ENCODE data around the gene TMEM164.

TMEM164 gene

DNA sequence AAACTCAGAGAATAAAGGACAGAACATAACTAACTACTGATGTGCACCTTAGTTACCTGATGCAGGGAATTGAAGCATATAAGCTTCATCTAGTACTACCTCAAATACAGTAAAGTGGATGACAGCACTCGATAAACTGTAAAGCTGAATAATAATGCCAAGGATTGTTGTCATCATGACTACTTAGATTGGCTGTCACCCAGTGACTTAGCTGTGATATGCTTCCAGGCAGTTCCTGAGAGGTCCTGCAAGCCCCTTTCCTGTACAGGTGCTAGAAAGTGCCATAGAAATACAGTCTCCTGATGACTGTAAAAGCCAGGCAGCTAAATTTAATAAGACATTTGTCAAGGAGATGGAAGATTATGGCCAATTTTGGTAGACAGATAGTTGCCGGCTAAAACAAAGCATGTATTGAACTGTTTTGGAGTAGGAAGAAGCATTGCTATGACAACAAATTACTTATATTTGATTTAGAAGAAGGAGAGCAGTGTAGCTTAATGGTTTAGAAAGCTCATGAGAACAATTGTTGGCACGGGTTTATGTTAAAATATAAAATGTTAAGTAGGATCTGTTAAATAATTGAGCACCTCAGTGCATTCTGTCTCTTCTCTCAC is 29.7 kb downstream of the TMEM164 start:
- H3K27me3 ChIP-seq (ENCODE audit: insufficient read depth, poor library complexity, severe bottlenecking) = no peaks in the 10 kb centered on the region
- no peak for DNase-seq (ENCODE audit: low read depth in 1 of 2, low spot score in 1 of 2)
- TF ChIP-seq, protein P1, sequence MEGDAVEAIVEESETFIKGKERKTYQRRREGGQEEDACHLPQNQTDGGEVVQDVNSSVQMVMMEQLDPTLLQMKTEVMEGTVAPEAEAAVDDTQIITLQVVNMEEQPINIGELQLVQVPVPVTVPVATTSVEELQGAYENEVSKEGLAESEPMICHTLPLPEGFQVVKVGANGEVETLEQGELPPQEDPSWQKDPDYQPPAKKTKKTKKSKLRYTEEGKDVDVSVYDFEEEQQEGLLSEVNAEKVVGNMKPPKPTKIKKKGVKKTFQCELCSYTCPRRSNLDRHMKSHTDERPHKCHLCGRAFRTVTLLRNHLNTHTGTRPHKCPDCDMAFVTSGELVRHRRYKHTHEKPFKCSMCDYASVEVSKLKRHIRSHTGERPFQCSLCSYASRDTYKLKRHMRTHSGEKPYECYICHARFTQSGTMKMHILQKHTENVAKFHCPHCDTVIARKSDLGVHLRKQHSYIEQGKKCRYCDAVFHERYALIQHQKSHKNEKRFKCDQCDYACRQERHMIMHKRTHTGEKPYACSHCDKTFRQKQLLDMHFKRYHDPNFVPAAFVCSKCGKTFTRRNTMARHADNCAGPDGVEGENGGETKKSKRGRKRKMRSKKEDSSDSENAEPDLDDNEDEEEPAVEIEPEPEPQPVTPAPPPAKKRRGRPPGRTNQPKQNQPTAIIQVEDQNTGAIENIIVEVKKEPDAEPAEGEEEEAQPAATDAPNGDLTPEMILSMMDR (IDR thresholded peaks at IDR 0.05; ENCODE audit: insufficient read depth, low read length) = no peak

DNA sequence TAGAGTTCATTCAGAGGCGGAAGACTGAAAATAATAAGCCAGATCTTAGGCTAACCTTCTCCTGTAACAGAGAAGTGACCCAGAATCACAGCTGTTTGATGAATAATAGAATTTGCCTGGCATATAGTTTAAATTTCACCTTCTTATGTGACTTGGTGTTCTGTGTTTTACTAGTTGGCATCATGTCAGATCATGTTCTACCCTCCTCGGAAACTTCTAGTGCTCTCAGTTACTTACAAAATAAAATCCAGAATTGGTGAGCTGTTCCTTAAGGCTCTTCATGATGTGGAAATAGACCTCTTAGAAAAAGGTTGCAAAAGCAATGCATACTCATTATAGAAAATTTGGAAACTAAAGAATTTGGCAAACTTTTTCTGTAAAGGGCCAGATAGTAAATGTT is 31.1 kb downstream of the TMEM164 start:
- Histone ChIP-seq H3K4me3 (replicated peaks; ENCODE audit: insufficient read depth, low read length) (no peak overlapping the region), H3K27ac (replicated peaks) (no peak overlapping the region), H3K27me3 (ENCODE audit: insufficient read depth, poor library complexity, severe bottlenecking) (no peaks in the 10 kb centered on the region)
- TF ChIP-seq, protein P2, sequence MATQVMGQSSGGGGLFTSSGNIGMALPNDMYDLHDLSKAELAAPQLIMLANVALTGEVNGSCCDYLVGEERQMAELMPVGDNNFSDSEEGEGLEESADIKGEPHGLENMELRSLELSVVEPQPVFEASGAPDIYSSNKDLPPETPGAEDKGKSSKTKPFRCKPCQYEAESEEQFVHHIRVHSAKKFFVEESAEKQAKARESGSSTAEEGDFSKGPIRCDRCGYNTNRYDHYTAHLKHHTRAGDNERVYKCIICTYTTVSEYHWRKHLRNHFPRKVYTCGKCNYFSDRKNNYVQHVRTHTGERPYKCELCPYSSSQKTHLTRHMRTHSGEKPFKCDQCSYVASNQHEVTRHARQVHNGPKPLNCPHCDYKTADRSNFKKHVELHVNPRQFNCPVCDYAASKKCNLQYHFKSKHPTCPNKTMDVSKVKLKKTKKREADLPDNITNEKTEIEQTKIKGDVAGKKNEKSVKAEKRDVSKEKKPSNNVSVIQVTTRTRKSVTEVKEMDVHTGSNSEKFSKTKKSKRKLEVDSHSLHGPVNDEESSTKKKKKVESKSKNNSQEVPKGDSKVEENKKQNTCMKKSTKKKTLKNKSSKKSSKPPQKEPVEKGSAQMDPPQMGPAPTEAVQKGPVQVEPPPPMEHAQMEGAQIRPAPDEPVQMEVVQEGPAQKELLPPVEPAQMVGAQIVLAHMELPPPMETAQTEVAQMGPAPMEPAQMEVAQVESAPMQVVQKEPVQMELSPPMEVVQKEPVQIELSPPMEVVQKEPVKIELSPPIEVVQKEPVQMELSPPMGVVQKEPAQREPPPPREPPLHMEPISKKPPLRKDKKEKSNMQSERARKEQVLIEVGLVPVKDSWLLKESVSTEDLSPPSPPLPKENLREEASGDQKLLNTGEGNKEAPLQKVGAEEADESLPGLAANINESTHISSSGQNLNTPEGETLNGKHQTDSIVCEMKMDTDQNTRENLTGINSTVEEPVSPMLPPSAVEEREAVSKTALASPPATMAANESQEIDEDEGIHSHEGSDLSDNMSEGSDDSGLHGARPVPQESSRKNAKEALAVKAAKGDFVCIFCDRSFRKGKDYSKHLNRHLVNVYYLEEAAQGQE (IDR thresholded peaks at IDR 0.05; ENCODE audit: insufficient replicate concordance, low read depth) = no peak
- TF ChIP-seq, protein P1 (IDR thresholded peaks at IDR 0.05; ENCODE audit: insufficient read depth, low read length) = no peak
- TF ChIP-seq SPI1 (IDR thresholded peaks at IDR 0.05; ENCODE audit: borderline replicate concordance, low read depth) (no peak), POLR2AphosphoS5 (IDR thresholded peaks at IDR 0.05; ENCODE audit: low read depth) (no peak), GABPA (IDR thresholded peaks at IDR 0.05; ENCODE audit: low read depth) (no peak)
- no peak for DNase-seq (ENCODE audit: low read depth in 1 of 2, low spot score in 1 of 2)

More for the DNA sequence above, 29.7 kb downstream of the TMEM164 start:
- no peak overlapping the region for H3K27ac ChIP-seq (replicated peaks)
- no peak overlapping the region for H3K4me3 ChIP-seq (replicated peaks; ENCODE audit: insufficient read depth, low read length)

DNA sequence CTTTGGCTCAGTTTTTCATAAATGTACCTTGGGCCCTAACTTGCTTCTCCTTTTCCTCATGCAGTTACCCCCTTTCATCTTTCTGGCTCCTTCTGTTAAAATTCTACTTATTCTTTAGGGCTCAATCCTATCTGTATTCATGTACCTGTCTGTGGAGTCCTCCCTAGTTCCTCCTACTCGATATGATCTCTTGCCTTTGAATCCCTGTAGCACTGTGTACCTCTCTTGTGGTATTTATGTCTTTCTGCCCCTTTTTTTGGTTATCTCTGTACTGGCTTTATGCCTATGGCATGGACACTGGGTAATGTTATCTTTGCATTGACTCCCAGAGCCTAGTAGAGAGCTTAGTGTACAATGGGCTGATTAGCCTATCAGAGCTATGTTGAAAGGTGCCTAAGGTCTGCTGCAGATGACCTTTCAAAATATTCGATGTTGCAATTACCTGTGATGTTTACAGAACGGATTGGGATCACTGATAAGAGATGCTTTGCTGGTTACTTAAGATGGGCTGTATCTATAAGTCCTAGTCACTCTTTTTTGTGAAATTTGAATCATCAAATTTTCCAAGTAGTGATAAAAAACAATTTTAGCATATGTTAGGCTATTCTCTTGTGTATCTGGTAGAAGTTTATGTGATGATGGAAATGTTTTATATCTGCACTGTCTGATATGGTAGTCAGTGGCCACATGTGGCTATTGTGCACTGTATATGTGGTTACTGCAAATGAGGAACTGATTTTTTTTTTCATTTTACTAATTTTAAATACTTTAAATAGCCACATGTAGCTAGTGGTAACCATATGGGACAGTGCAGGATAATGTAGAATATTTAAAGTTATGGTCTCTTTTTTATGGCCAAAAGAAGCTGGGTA is 33.5 kb downstream of the TMEM164 start:
- TF ChIP-seq SPI1 (IDR thresholded peaks at IDR 0.05; ENCODE audit: borderline replicate concordance, low read depth) = peak; percentile 69
- TF ChIP-seq POLR2AphosphoS5 (IDR thresholded peaks at IDR 0.05; ENCODE audit: low read depth) = no peak
- peak; percentile 5 to 58 for DNase-seq (ENCODE audit: low read depth in 1 of 2, low spot score in 1 of 2)
- H3K27ac ChIP-seq (replicated peaks) = no peak overlapping the region
- H3K27me3 ChIP-seq (ENCODE audit: insufficient read depth, poor library complexity, severe bottlenecking) = peaks cover 3% of the 10 kb centered on the region
- no peak overlapping the region for H3K4me3 ChIP-seq (replicated peaks; ENCODE audit: insufficient read depth, low read length)

DNA sequence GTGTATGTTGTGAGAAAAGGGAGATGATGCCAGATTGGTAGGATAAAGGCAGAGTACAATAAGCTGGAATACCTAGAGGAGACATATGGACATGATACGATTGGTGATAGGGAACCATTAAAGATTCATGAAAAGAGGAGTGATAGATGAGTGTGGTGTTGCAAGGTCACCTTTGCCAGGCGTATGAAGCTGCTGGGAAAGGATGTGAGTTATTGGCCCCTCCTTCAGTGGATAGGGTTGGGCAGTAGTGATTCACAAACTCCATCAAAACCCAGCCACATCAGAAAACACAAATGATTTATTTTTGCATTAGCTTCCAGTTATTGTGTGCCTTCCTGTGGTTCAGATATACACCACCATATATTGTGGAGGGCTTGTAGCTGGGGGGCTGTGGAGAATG is 34.3 kb downstream of the TMEM164 start:
- Histone ChIP-seq H3K27ac (replicated peaks) (no peak overlapping the region), H3K27me3 (ENCODE audit: insufficient read depth, poor library complexity, severe bottlenecking) (peaks cover 3% of the 10 kb centered on the region), H3K4me3 (replicated peaks; ENCODE audit: insufficient read depth, low read length) (no peak overlapping the region)
- TF ChIP-seq, protein P1 (IDR thresholded peaks at IDR 0.05; ENCODE audit: insufficient read depth, low read length) = no peak
- TF ChIP-seq GABPA (IDR thresholded peaks at IDR 0.05; ENCODE audit: low read depth) (no peak), SPI1 (IDR thresholded peaks at IDR 0.05; ENCODE audit: borderline replicate concordance, low read depth) (no peak), POLR2AphosphoS5 (IDR thresholded peaks at IDR 0.05; ENCODE audit: low read depth) (no peak)
- TF ChIP-seq, protein P2 (IDR thresholded peaks at IDR 0.05; ENCODE audit: insufficient replicate concordance, low read depth) = no peak
- DNase-seq (ENCODE audit: low read depth in 1 of 2, low spot score in 1 of 2) = no peak
